ENCODE data around the gene FBXO38.

FBXO38 gene

DNA sequence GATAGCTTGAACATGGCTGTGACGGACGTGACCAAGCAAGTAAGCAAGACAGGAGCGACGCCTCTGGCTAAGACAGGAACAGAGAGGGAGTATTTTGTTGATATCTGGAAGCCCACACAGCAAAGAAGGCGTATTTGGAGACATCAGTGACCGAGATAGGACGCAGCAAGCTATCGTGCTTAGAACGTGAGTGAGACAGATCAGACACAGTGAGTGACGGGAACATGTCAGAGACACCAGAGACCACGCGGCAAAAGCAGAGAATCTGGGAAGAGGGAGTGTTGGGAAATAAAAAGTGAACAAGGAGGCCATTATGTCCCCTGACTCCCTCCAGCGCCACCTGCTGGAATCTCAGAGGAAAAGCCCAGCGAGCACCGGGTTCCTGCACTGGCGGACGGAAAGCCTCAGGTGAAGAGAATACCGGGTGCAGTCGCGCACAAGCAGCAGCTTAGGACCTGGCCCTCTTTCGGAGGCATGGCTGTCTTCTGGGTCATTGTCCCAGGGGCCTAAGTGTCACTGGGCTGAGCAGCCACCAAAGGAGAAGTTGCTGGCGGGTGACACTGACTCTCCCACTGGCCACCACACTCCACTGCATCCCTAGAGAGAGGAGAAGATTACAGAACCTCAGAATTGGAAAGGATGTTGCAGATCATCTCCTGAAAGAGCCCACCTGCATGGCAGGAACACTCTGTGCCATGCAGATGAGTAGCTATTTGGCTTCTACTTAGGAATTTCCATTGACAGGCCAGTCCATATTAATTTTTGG lies 99.1 kb downstream of the FBXO38 start:
- no peak for FAIRE-seq

DNA sequence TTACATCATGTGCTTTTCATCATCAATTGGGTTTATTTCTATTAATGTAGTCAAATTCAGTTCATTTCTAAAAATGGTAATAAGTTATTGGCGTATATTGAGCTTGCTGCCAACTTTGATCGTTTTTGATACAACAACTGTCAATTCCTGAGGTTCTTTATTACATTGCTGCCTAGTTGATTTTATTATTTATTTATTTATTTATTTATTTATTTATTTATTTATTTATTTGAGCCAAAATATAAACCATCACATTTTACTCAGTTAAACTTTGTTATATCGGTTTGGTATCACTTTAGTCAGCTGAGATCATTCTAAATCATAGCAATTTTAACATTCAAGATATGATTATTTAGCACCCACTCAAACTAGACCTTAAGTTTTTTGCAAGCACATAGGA lies 100.0 kb downstream of the FBXO38 start:
- FAIRE-seq: no peak

DNA sequence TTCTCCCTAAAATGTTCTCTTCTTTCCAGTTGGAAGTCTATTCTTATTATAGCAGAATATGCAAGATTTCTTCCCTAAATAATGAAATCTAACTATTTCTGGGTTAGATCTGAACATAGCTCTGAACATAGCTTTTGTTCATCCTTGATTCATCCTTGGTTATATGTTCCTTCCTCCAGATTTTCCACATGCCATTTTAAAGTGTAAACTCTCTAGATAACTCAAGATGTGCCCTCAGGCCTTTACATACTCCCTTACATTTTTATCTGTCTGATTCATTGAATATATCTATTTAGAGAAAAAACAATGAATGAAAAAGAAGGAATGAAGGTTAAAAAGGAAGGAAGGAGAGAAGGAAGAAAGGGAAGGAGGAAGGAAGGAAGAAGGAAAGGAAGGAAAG lies 100.9 kb downstream of the FBXO38 start:
- FAIRE-seq: no peak

DNA sequence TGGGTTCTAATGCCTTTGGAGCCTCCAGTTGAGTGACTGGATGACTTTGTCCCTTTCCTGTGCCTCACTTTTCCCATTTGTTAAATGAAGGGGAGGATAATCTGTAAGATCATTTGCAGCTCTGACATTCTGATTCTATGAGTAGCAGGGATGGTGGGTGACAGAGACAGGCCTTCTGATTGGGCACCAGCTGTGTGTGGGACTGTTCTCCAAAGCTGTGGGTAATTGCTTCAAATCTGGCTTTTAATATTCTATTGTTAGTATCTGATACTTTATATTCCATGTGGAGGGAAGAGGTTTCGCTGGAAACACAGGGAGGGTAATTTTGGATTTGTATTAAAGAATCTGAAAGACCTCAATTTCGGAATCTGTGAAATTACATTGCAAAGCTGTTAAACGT lies 102.7 kb downstream of the FBXO38 start:
- FAIRE-seq: no peak

DNA sequence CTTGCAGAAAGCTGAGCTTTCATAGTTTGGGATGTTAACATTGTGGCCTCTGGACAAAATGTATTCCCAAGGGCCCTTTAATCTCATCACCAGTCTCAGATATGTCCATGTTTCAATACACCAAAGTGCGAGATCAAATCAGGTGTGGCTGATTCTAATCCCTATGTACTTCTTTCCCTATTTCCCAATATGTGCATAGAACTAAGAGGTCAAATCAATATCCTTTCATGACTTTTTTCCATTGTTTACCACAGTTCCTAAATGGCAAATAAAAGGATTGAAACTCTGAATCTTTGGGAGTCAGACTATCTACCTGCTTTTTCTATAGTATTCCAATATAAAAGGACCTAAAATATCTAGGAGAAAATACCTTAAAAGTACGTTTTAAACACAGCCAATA lies 105.0 kb downstream of the FBXO38 start:
- no peak for FAIRE-seq

DNA sequence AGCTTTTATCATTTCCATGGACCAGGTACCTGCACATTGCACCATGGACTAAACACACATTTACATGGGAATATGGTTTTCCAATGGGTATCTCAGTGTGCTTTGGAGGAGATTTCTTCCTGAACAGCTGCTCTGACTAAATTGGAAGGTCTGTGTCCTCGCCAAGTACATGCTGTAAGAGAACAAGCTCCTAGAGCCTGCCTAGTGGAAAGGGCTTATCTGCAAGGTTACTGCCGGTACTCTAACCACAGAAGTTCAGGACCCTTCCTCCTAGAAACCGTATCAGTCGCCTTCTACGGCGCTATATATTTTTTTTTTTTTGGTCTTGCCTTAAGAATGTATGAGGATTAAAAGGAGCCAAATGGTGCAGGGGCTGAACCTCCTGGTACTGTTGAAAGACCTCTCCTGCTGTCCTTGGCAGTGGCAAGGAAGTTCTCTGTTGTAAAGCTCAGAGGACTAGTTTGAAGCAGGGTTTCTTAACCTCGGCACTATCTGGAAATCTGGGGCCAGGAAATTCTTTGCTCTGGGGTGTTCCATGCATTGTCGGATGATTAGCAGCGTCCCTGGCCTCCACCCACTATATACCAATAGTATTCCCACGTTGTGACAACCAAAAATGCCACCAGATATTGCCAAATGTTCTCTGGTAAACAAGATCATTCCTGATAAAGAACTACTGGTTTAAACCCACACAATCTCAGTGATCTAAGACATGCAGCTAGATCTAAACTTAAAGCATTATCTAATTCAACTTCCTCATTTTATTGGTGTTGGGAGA lies 107.4 kb downstream of the FBXO38 start:
- no peak for FAIRE-seq

DNA sequence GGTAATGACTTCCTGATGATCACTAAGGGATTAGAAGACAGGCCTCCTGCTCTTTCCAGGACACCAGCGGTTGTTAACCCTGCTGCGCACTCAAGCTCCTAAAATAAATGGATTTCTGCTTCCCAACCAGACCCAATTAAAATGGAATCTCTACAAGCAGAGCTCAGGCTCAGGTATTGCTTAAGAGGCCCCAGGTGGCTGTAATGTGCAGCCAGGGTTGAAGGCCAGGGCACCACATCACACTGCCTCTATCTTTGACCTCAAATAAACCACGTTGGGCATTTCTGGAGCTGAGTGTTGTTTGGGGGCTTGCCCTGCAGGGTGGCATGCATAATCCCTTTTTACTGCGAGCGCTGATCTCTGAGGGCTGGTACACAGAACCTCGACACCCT lies 108.0 kb downstream of the FBXO38 start:
- no peak for FAIRE-seq

DNA sequence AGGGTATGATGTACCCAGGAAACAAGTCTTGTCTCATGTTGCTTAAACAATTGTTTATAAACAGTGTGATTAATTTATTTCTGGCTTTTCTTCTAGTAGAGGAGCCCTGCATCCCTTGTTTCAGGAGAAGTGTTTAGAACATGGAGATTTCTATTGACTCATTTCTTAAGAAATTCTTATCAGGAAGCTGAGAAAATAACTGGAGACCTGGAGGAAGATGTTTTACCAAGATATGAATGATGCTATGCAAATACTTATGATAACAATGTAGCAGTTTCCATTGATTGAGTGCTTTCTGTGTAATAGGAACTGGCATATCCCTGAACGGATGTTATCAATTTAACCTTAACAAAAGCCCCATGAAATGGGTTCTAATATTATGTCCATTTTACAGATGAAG lies 108.6 kb downstream of the FBXO38 start:
- FAIRE-seq: no peak
